Tibial nerve (tissue), 3 donors: ENCODE measurements around the gene BANP.

ENCODE experiments used
- POLR2A ChIP-seq, 2 donors: fragments of 450-650 bp; IDR thresholded peaks; one replicate each; pipeline ENCODE4 v1.6.1; 2017; ENCODE audit warnings: antibody characterized with exemption in 2 of 2, mild to moderate bottlenecking in 2 of 2, moderate library complexity in 2 of 2
- TF ChIP-seq, protein P1 (sequence below), 5 experiments: fragments of 200-600 bp in 3 of 5; fragments of 450-650 bp in 2 of 5; sonication (generic) in 3 of 5; IDR thresholded peaks; one replicate each; pipeline ENCODE4 v1.5.1; 2016 to 2019; ENCODE audit warnings: antibody characterized with exemption in 5 of 5, mild to moderate bottlenecking in 3 of 5, moderate library complexity in 2 of 5

DNA sequence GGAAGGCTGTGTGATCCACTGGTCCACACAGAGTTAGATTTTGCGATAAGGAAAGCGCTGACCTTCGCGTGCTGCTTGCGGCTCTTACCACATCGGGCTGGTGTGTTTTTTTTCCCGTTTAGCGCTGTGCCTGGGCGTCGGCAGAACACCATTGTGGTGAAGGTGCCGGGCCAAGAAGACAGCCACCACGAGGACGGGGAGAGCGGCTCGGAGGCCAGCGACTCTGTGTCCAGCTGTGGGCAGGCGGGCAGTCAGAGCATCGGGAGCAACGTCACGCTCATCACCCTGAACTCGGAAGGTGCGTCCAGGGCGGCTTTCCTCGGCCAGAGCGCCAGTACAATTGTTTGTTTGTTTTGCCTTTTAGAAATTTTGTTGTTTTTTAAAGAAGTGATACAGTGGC lies 54.7 kb downstream of the BANP start:
- TF ChIP-seq, protein P1, sequence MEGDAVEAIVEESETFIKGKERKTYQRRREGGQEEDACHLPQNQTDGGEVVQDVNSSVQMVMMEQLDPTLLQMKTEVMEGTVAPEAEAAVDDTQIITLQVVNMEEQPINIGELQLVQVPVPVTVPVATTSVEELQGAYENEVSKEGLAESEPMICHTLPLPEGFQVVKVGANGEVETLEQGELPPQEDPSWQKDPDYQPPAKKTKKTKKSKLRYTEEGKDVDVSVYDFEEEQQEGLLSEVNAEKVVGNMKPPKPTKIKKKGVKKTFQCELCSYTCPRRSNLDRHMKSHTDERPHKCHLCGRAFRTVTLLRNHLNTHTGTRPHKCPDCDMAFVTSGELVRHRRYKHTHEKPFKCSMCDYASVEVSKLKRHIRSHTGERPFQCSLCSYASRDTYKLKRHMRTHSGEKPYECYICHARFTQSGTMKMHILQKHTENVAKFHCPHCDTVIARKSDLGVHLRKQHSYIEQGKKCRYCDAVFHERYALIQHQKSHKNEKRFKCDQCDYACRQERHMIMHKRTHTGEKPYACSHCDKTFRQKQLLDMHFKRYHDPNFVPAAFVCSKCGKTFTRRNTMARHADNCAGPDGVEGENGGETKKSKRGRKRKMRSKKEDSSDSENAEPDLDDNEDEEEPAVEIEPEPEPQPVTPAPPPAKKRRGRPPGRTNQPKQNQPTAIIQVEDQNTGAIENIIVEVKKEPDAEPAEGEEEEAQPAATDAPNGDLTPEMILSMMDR (IDR thresholded peaks at IDR 0.05) = no peak
- no peak for TF ChIP-seq POLR2A (IDR thresholded peaks at IDR 0.05)
